Measurements from ENCODE around the gene GCDH.

GRCh38 chr19:12896460-12896859, 5.5 kb downstream of the GCDH start:
- TF ChIP-seq CTCF (IDR thresholded peaks at IDR 0.05) (no peak), POLR2A (IDR thresholded peaks at IDR 0.05) (no peak)
